ENCODE measurements around the gene TGFBR3L. TPM values are rescaled to one million over a fixed set of nuclear protein-coding genes. Genes with fewer than 3 reads are reported as not detected.
A peak's percentile ranks its signal among the peaks of the same experiment; 100 is the strongest.

Gene TGFBR3L
- total and polyA plus RNA-seq, 4 donors = 0.25 to 0.77 TPM; not detected in 2

DNA sequence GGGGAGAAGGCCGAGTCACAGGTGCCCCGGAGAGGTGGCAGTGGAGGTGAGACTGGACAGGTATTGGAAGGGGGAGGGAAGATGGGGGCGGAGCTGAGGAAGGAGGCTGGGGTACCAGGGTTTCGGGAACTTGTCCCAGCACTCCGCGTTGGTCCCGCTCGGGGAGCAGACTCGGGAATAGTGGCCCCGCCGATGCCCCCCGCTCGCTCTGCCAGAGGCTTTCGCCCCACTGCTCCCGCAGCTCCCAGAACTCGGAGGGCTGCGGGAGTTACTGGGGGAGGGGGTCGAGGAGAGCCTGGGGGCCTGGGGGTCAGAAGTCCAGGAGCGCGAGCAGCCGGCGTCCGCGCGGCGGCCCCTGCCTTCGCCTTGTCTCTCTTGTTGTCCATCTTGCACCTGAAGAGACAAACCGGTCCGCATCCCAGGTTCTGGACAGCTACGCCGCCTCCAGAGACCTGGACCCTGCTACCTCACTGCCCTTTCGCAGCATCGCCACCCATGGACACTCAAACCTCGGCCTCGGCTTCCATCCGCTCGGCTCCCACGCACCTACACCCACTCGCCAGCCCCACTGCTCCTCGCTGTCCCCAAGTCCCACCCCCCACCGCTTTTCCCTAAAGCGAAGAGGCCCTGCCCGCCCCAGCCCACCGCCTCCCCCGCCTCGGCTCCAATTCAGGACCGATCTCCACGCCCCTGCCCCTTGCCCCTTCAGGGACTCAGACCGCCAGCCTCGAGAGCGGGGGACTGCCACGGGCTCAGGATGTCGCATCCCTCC, 41.1 kb upstream of the TGFBR3L start:
- TF ChIP-seq, protein P1, sequence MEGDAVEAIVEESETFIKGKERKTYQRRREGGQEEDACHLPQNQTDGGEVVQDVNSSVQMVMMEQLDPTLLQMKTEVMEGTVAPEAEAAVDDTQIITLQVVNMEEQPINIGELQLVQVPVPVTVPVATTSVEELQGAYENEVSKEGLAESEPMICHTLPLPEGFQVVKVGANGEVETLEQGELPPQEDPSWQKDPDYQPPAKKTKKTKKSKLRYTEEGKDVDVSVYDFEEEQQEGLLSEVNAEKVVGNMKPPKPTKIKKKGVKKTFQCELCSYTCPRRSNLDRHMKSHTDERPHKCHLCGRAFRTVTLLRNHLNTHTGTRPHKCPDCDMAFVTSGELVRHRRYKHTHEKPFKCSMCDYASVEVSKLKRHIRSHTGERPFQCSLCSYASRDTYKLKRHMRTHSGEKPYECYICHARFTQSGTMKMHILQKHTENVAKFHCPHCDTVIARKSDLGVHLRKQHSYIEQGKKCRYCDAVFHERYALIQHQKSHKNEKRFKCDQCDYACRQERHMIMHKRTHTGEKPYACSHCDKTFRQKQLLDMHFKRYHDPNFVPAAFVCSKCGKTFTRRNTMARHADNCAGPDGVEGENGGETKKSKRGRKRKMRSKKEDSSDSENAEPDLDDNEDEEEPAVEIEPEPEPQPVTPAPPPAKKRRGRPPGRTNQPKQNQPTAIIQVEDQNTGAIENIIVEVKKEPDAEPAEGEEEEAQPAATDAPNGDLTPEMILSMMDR (IDR thresholded peaks at IDR 0.05; ENCODE audit: control extremely low read depth, extremely low read depth) = no peak
- ATAC-seq (ENCODE audit: insufficient read depth, low FRiP score) (no peak), DNase-seq (no peak)
- WGBS, 2 donors = 18 to 22% methylated on average over 43 to 53 of the region's 53 CpGs
- no peaks in the 10 kb centered on the region for H3K9me3 ChIP-seq (ENCODE audit: control insufficient read depth in 4 of 4, insufficient read depth in 3 of 4, low read length in 3 of 4)
- no peak overlapping the region for H3K4me3 ChIP-seq
- peaks cover 0 to 30% (median 12%) of the 10 kb centered on the region in 5 donors for H3K4me1 ChIP-seq (ENCODE audit: control insufficient read depth in 5 of 5, insufficient read depth in 5 of 5, low read length in 5 of 5)
- no peak overlapping the region for H3K9ac ChIP-seq (ENCODE audit: insufficient read depth in 1 of 2, low read length in 2 of 2)
- peaks cover 0 to 16% (median 16%) of the 10 kb centered on the region in 3 donors for H3K27me3 ChIP-seq (ENCODE audit: control insufficient read depth in 3 of 3, insufficient read depth in 3 of 3, low read length in 2 of 3)
- H3K36me3 ChIP-seq (ENCODE audit: control insufficient read depth in 4 of 4, insufficient read depth in 4 of 4, low read length in 4 of 4) = no peaks in the 10 kb centered on the region
- no peak overlapping the region for H3K27ac ChIP-seq (ENCODE audit: low read depth in 1 of 2, low read length in 1 of 2)

GRCh38 chr19:7874076-7874896, 40.3 kb upstream of the TGFBR3L start, which contains the start of gene PRR36:
PRR36 (minus strand) TSS chr19:7874390; CDS start chr19:7873689, 701 bp downstream.
- TF ChIP-seq, protein P1 (IDR thresholded peaks at IDR 0.05; ENCODE audit: control extremely low read depth, extremely low read depth) = no peak
- Histone ChIP-seq H3K36me3 (ENCODE audit: control insufficient read depth in 4 of 4, insufficient read depth in 4 of 4, low read length in 4 of 4) (no peaks in the 10 kb centered on the region), H3K4me1 (ENCODE audit: control insufficient read depth in 5 of 5, insufficient read depth in 5 of 5, low read length in 5 of 5) (peaks cover 0 to 23% (median 6%) of the 10 kb centered on the region in 5 donors), H3K9ac (ENCODE audit: insufficient read depth in 1 of 2, low read length in 2 of 2) (no peak within 1 kb of the TSS), H3K9me3 (ENCODE audit: control insufficient read depth in 4 of 4, insufficient read depth in 3 of 4, low read length in 3 of 4) (no peaks in the 10 kb centered on the region), H3K4me3 (no peak within 1 kb of the TSS), H3K27ac (ENCODE audit: low read depth in 1 of 2, low read length in 1 of 2) (no peak within 1 kb of the TSS), H3K27me3 (ENCODE audit: control insufficient read depth in 3 of 3, insufficient read depth in 3 of 3, low read length in 2 of 3) (peaks cover 0 to 16% (median 16%) of the 10 kb centered on the region in 3 donors)
- ATAC-seq (ENCODE audit: insufficient read depth, low FRiP score) (peak; percentile 70), DNase-seq (peak; percentile 50 to 76 (median 75))
- 1 to 2% methylated on average over 76 to 88 of the region's 88 CpGs for WGBS, 2 donors

- Histone ChIP-seq H3K27me3 (ENCODE audit: control insufficient read depth in 3 of 3, insufficient read depth in 3 of 3, low read length in 2 of 3) (peaks cover 0 to 16% (median 16%) of the 10 kb centered on the region in 3 donors), H3K27ac (ENCODE audit: low read depth in 1 of 2, low read length in 1 of 2) (no peak overlapping the region), H3K9me3 (ENCODE audit: control insufficient read depth in 4 of 4, insufficient read depth in 3 of 4, low read length in 3 of 4) (no peaks in the 10 kb centered on the region), H3K4me1 (ENCODE audit: control insufficient read depth in 5 of 5, insufficient read depth in 5 of 5, low read length in 5 of 5) (peaks cover 0 to 17% (median 6%) of the 10 kb centered on the region in 5 donors), H3K36me3 (ENCODE audit: control insufficient read depth in 4 of 4, insufficient read depth in 4 of 4, low read length in 4 of 4) (no peaks in the 10 kb centered on the region), H3K4me3 (no peak overlapping the region), H3K9ac (ENCODE audit: insufficient read depth in 1 of 2, low read length in 2 of 2) (no peak overlapping the region)
- DNase-seq = no peak
- WGBS, 2 donors = 31 to 37% methylated on average over 12 of the region's 12 CpGs
- TF ChIP-seq, protein P1 (IDR thresholded peaks at IDR 0.05; ENCODE audit: control extremely low read depth, extremely low read depth) = no peak
- no peak for ATAC-seq (ENCODE audit: insufficient read depth, low FRiP score)
These were observed 39.7 kb upstream of the TGFBR3L start for GRCh38 chr19:7874897-7875273.

All from lung (tissue), 12 donors.